Body of pancreas (tissue), 4 donors: ENCODE results near the gene GMPPB. TPM values are rescaled to one million over a fixed set of nuclear protein-coding genes. Genes with fewer than 3 reads are reported as not detected.
"Not testable (repeated sequence)": the region's sequence is repeated elsewhere in the genome, so short reads cannot be mapped to it uniquely, and the experiment has no call there.

Experiments used
- ATAC-seq: fragments of 150-250 bp; one replicate; pipeline ENCODE4 v1.9.1; 2016
- DNase-seq, 4 donors: peaks; one replicate each; pipeline ENCODE4 v3.0.0-alpha.2; 2019
- H3K27ac ChIP-seq, 4 donors: fragments of 200-600 bp; sonication (generic); 1 replicate in 3 of 4; 2 replicates in 1 of 4; pipeline versions ENCODE4 v1.5.1 to v1.6.1; 2016 to 2019; ENCODE audit warnings: mild to moderate bottlenecking in 1 of 4, mixed read lengths in 1 of 4, moderate library complexity in 1 of 4
- H3K27me3 ChIP-seq, 2 donors: fragments of 200-600 bp; sonication (generic); one replicate each; pipeline ENCODE4 v1.6.0; 2016; ENCODE audit warnings: mild to moderate bottlenecking in 1 of 2
- H3K36me3 ChIP-seq, 2 donors: fragments of 200-600 bp; sonication (generic); replicated peaks in 1 of 2; 2 replicates each; pipeline ENCODE4 v1.5.1; 2016; ENCODE audit warnings: low read depth in 2 of 2; ENCODE audit not compliant: insufficient read depth in 1 of 2
- H3K4me1 ChIP-seq: fragments of 200-600 bp; sonication (generic); one replicate; pipeline ENCODE4 v1.6.0; 2016
- H3K4me3 ChIP-seq, 2 donors: fragments of 200-600 bp; sonication (generic); 1 replicate in 1 of 2; 2 replicates in 1 of 2; pipeline ENCODE4 v1.5.1; 2016 to 2019
- H3K9me3 ChIP-seq, 3 donors: fragments of 200-600 bp; sonication (generic); 1 replicate in 2 of 3; 2 replicates in 1 of 3; pipeline ENCODE4 v1.5.1; 2016
- CTCF ChIP-seq, 7 experiments: fragments of 450-650 bp in 4 of 7; fragments of 200-600 bp in 3 of 7; sonication (generic) in 3 of 7; IDR thresholded peaks; one replicate each; pipeline ENCODE4 v1.5.1; 2016 to 2019; ENCODE audit warnings: antibody characterized with exemption in 7 of 7
- POLR2A ChIP-seq, 3 donors: fragments of 450-650 bp; IDR thresholded peaks; one replicate each; pipeline ENCODE4 v1.6.1; 2016; ENCODE audit warnings: antibody characterized with exemption in 3 of 3, mild to moderate bottlenecking in 2 of 3
- WGBS, 2 donors: methylation state at CpG; one replicate each; pipeline ENCODE4 v1.1.5; 2017; 5-methylcytosine and 5-hydroxymethylcytosine counted together
- intact Hi-C: fragments of 100-400 bp; cut with DNase I; formaldehyde crosslinking; loops from one replicate; pipeline ENCODE4 v1.15.1; 2023
- total RNA-seq, 2 donors: library from RNA; depleted of rRNA; stranded (reverse); fragments of >200 nt; gene quantifications; one replicate each; pipeline ENCODE4 v1.1.0, GENCODE V29; 2016

GMPPB gene
- total RNA-seq, 2 donors from 2014 or later: 36.3 to 43.8 TPM

GRCh38 chr3:49684453-49684852 lies 39.3 kb downstream of the GMPPB start:
- DNase-seq, H3K4me3 ChIP-seq, H3K9me3 ChIP-seq, ATAC-seq, H3K27ac ChIP-seq, H3K27me3 ChIP-seq, intact Hi-C loops: not testable (repeated sequence)
- Histone ChIP-seq H3K4me1 (peaks cover 16% of the 10 kb centered on the region), H3K36me3 (peaks cover 0 to 16% of the 10 kb centered on the region in 2 donors)
- WGBS, 2 donors: 79% methylated on average over 2 of the region's 2 CpGs; no CpG with 5 or more reads in 1 of the 2 donors

GRCh38 chr3:49683162-49683561 lies 40.6 kb downstream of the GMPPB start:
- H3K4me3 ChIP-seq: no peak overlapping the region
- WGBS, 2 donors: 88% methylated on average over 6 of the region's 6 CpGs; no CpG with 5 or more reads in 1 of the 2 donors
- no peaks in the 10 kb centered on the region for H3K27me3 ChIP-seq
- no peak for TF ChIP-seq POLR2A (IDR thresholded peaks at IDR 0.05)
- no peak for TF ChIP-seq CTCF (IDR thresholded peaks at IDR 0.05)
- no peak for ATAC-seq
- peaks cover 0 to 26% of the 10 kb centered on the region in 2 donors for H3K36me3 ChIP-seq
- intact Hi-C loops: no loop called here
- H3K27ac ChIP-seq: no peak overlapping the region
- no peak for DNase-seq
- H3K4me1 ChIP-seq: peaks cover 7% of the 10 kb centered on the region
- no peaks in the 10 kb centered on the region for H3K9me3 ChIP-seq

- H3K9me3 ChIP-seq: no peaks in the 10 kb centered on the region
- H3K27me3 ChIP-seq: no peaks in the 10 kb centered on the region
- H3K27ac ChIP-seq: no peak overlapping the region
- 76 to 100% methylated on average over 1 to 4 of the region's 4 CpGs for WGBS, 2 donors
- DNase-seq (no peak), ATAC-seq (no peak)
- H3K4me1 ChIP-seq: no peaks in the 10 kb centered on the region
- H3K36me3 ChIP-seq: peaks cover 0 to 28% of the 10 kb centered on the region in 2 donors
- H3K4me3 ChIP-seq: no peak overlapping the region
- TF ChIP-seq POLR2A (IDR thresholded peaks at IDR 0.05) (no peak), CTCF (IDR thresholded peaks at IDR 0.05) (no peak)
- intact Hi-C loops: no loop called here
Observed at GRCh38 chr3:49681543-49681942, 42.2 kb downstream of the GMPPB start.

- Histone ChIP-seq H3K27me3 (no peaks in the 10 kb centered on the region), H3K36me3 (peaks cover 0 to 28% of the 10 kb centered on the region in 2 donors), H3K9me3 (no peaks in the 10 kb centered on the region), H3K4me3 (no peak overlapping the region), H3K4me1 (no peaks in the 10 kb centered on the region), H3K27ac (no peak overlapping the region)
- TF ChIP-seq CTCF (IDR thresholded peaks at IDR 0.05) (no peak), POLR2A (IDR thresholded peaks at IDR 0.05) (no peak)
- 90 to 94% methylated on average over 2 of the region's 2 CpGs for WGBS, 2 donors
- ATAC-seq (no peak), DNase-seq (no peak)
- intact Hi-C loops: no loop called here
Observed at GRCh38 chr3:49681232-49681522, 42.6 kb downstream of the GMPPB start.

- intact Hi-C loops: no loop called here
- WGBS, 2 donors: 89 to 95% methylated on average over 7 of the region's 7 CpGs
- Histone ChIP-seq H3K4me1 (peaks cover 4% of the 10 kb centered on the region), H3K4me3 (no peak overlapping the region), H3K36me3 (peaks cover 0 to 28% of the 10 kb centered on the region in 2 donors), H3K27ac (no peak overlapping the region), H3K9me3 (no peaks in the 10 kb centered on the region), H3K27me3 (no peaks in the 10 kb centered on the region)
- DNase-seq (no peak), ATAC-seq (no peak)
- TF ChIP-seq POLR2A (IDR thresholded peaks at IDR 0.05) (no peak), CTCF (IDR thresholded peaks at IDR 0.05) (no peak)
Observed at GRCh38 chr3:49680493-49681231, 43.1 kb downstream of the GMPPB start.
